Measurements from ENCODE around the gene FOXL1. TPM values are rescaled to one million over a fixed set of nuclear protein-coding genes. Genes with fewer than 3 reads are reported as not detected.

FOXL1 gene
- total and polyA plus RNA-seq, 9 of the 15 experiments (the other 6 are each of a cell fraction or from before 2014, with no cell fraction given) = not detected

DNA sequence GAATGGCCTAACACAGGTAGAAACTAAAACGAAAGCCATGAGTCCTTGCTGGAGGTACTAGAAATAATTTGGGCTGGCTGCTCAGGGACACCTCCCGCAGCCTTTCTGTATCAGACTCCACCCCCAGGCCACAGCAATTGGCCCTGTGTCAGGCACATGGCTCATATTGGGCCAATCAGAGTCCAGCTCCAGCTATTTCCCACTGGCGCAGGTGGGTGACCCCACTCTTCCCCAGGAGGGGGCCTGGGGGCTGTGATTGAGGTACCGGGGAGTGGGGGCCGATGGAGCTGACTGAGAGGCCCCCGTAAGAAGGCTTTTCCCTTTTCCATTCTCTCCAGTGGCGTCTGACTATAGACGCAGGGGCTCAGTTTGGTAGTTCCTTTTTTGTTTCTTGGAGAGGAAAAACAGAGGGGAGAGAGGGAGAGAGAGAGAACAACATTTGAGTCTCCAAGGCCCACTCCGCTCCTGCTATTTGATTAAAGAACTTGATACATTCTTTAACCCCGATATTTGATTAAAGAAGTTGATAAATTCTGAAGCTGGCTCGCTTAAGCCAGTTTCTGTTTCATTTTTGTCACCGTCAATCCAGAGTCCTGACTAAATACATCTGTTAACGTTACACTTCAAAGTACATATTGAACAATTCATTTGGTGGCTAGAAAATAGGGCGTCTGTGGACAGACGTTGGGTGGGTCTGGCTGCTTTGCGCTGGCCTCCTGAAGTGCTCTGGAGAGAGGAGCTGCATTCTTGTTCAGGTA, 26.3 kb downstream of the FOXL1 start:
- BruUV-seq (replicated peaks) = no TSS peak
- Histone ChIP-seq H3K9me1 (ENCODE audit: control insufficient read depth, insufficient read depth, low read length) (no peaks in the 10 kb centered on the region), H3K9ac (ENCODE audit: insufficient read depth in 1 of 2, low read depth in 2 of 2, low read length in 2 of 2) (no peak overlapping the region), H3K27me3 (ENCODE audit: control insufficient read depth in 2 of 2, insufficient read depth in 2 of 2, low read length in 2 of 2) (peaks cover 3 to 6% of the 10 kb centered on the region in 2 experiments; a peak in 2 of 5 replicates), H3K27ac (ENCODE audit: extremely low read depth, low read depth, low read length) (no peak overlapping the region), H3K4me3 (no peak overlapping the region), H2AFZ (ENCODE audit: low read depth, low read length) (no peak overlapping the region), H3K4me1 (replicated peaks in 1 of 2; ENCODE audit: control insufficient read depth in 2 of 2, insufficient read depth in 2 of 2, low read length in 2 of 2) (no peaks in the 10 kb centered on the region), H3K36me3 (ENCODE audit: control insufficient read depth, insufficient read depth, low read length) (no peaks in the 10 kb centered on the region), H3K4me2 (ENCODE audit: insufficient read depth, low read length) (no peak overlapping the region; the same call in 1 of the 2 replicates), H3K9me3 (replicated peaks; ENCODE audit: control insufficient read depth, insufficient read depth, low read depth, low read length) (no peaks in the 10 kb centered on the region), H4K20me1 (replicated peaks; ENCODE audit: control insufficient read depth, insufficient read depth, low read length) (no peaks in the 10 kb centered on the region), H3K79me2 (ENCODE audit: control insufficient read depth, insufficient read depth, low read length) (no peaks in the 10 kb centered on the region)
- DNase-seq (ENCODE audit: extremely low read depth in 1 of 4, low spot score in 3 of 4) (peak in 1 of 4 experiments; percentile 40), ATAC-seq (peak; percentile 78), FAIRE-seq (no peak)
- in situ Hi-C loops (cut with MboI) = no loop called here
- intact Hi-C loops (cut with micrococcal nuclease) = no loop called here
- ChIA-PET CTCF (ENCODE audit: low intra/inter-chr PET ratio) (no interaction called here), POLR2A (interaction anchor here (0.6 to 1.0 kb wide), 3 partner anchors 12 to 297 kb away, joined by 3 read pairs; no protein-coding TSS in a partner anchor)
- WGBS (ENCODE audit: insufficient coverage, low coverage, missing lambda C conversion rate) = 1% methylated on average over 16 of the region's 16 CpGs
- TF ChIP-seq, protein P1, sequence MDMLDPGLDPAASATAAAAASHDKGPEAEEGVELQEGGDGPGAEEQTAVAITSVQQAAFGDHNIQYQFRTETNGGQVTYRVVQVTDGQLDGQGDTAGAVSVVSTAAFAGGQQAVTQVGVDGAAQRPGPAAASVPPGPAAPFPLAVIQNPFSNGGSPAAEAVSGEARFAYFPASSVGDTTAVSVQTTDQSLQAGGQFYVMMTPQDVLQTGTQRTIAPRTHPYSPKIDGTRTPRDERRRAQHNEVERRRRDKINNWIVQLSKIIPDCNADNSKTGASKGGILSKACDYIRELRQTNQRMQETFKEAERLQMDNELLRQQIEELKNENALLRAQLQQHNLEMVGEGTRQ (CRISPR knock-in tag; IDR thresholded peaks at IDR 0.05) = peak; percentile 73
- TF ChIP-seq RAD51 (IDR thresholded peaks at IDR 0.05; ENCODE audit: borderline replicate concordance, low read depth) (peak; percentile 22; the same call in 1 of the 2 replicates), ZNF41 (CRISPR knock-in tag; conservative IDR thresholded peaks at IDR 0.05) (no peak), NFYB (IDR thresholded peaks at IDR 0.05; ENCODE audit: extremely low read depth, insufficient read length) (peak; percentile 48), ZNF444 (CRISPR knock-in tag; IDR thresholded peaks at IDR 0.05) (no peak), ZNF764 (CRISPR knock-in tag; IDR thresholded peaks at IDR 0.05; ENCODE audit: low read depth) (no peak)
- TF ChIP-seq, protein P2, sequence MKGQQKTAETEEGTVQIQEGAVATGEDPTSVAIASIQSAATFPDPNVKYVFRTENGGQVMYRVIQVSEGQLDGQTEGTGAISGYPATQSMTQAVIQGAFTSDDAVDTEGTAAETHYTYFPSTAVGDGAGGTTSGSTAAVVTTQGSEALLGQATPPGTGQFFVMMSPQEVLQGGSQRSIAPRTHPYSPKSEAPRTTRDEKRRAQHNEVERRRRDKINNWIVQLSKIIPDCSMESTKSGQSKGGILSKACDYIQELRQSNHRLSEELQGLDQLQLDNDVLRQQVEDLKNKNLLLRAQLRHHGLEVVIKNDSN (CRISPR knock-in tag; IDR thresholded peaks at IDR 0.05) = peak; percentile 53; the same call in 1 of the 2 replicates

All from K562 (cell line).